OCI-LY7 (cell line): ENCODE measurements around the gene CCN6. TPM values are rescaled to one million over a fixed set of nuclear protein-coding genes. Genes with fewer than 3 reads are reported as not detected.

Experiments
- BruUV-seq: library from RNA; stranded (reverse); fragments of 400-500 nt; replicated peaks from 2 replicates; lab custom pipeline; 2021; lab: Mats Ljungman, UMichigan
- CTCF ChIA-PET: fragments of 300-600 bp; sonication (Branson Sonifier 250); formaldehyde crosslinking; loops from one replicate; lab custom pipeline; 2022; ENCODE audit warnings: antibody characterized with exemption; ENCODE audit not compliant: unreplicated experiment; lab: Charles Lee
- POLR2A ChIA-PET: fragments of 300-600 bp; sonication (Branson Sonifier 250); formaldehyde crosslinking; loops from one replicate; lab custom pipeline; 2022; ENCODE audit warnings: antibody characterized with exemption; lab: Charles Lee
- DNase-seq: peaks from one replicate; pipeline ENCODE4 v3.0.0-alpha.2; 2015; ENCODE audit warnings: low spot score
- H2AFZ ChIP-seq: fragments of 200-600 bp; sonication (generic), shearing (Covaris generic); 2 replicates; pipeline ENCODE4 v1.6.1; 2014; ENCODE audit warnings: mild to moderate bottlenecking, antibody characterized with exemption, low read length, moderate library complexity
- H3K27ac ChIP-seq: fragments of 200-600 bp; sonication (generic); 2 replicates; pipeline ENCODE4 v1.5.1; 2014; ENCODE audit warnings: mixed run types, low read depth, mild to moderate bottlenecking, moderate library complexity, low read length, inconsistent platforms; ENCODE audit not compliant: poor library complexity, severe bottlenecking
- H3K36me3 ChIP-seq: fragments of 200-600 bp; sonication (generic); 2 replicates; pipeline ENCODE4 v1.6.1; 2014; ENCODE audit warnings: mild to moderate bottlenecking, antibody characterized with exemption, low read length, moderate library complexity, mixed read lengths; ENCODE audit not compliant: insufficient read depth
- H3K4me1 ChIP-seq: fragments of 200-600 bp; sonication (generic); 2 replicates; pipeline ENCODE4 v1.5.1; 2014; ENCODE audit warnings: mild to moderate bottlenecking, low read length; ENCODE audit not compliant: insufficient read depth, poor library complexity, severe bottlenecking
- H3K4me2 ChIP-seq: fragments of 200-600 bp; sonication (generic); 2 replicates; pipeline ENCODE4 v1.6.1; 2014; ENCODE audit warnings: mild to moderate bottlenecking, low read length
- H3K4me3 ChIP-seq: fragments of 200-600 bp; sonication (generic); 2 replicates; pipeline ENCODE4 v1.5.1; 2014; ENCODE audit warnings: mild to moderate bottlenecking, low read depth, low read length; ENCODE audit not compliant: poor library complexity, severe bottlenecking
- H3K79me2 ChIP-seq: fragments of 200-600 bp; sonication (generic); 2 replicates; pipeline ENCODE4 v1.6.1; 2016; ENCODE audit warnings: low read depth, mild to moderate bottlenecking, low read length, moderate library complexity, mixed read lengths; ENCODE audit not compliant: insufficient read depth
- H3K9me2 ChIP-seq: fragments of 200-600 bp; sonication (generic); 2 replicates; pipeline ENCODE4 v1.6.1; 2016; ENCODE audit warnings: mild to moderate bottlenecking, low read length, mixed read lengths; ENCODE audit not compliant: insufficient read depth
- H3K9me3 ChIP-seq: fragments of 200-600 bp; sonication (generic); 2 replicates; pipeline ENCODE4 v1.6.1; 2014; ENCODE audit warnings: mild to moderate bottlenecking, mixed run types, low read length, mixed read lengths
- H4K20me1 ChIP-seq: fragments of 200-600 bp; sonication (generic); 2 replicates; pipeline ENCODE4 v1.6.1; 2014; ENCODE audit warnings: mild to moderate bottlenecking, antibody characterized with exemption, low read length, moderate library complexity, mixed read lengths; ENCODE audit not compliant: insufficient read depth
- CTCF ChIP-seq: fragments of 200-600 bp; sonication (generic); conservative IDR thresholded peaks from 2 replicates; pipeline ENCODE4 v1.5.1; 2014; ENCODE audit warnings: mild to moderate bottlenecking, antibody characterized with exemption, low read length, moderate library complexity, mixed read lengths
- EZH2phosphoT487 ChIP-seq: fragments of 200-600 bp; sonication (generic); IDR thresholded peaks from 2 replicates; pipeline ENCODE4 v1.6.1; 2018; ENCODE audit warnings: low read depth, borderline replicate concordance, mild to moderate bottlenecking, mixed run types, antibody characterized with exemption, low read length, moderate library complexity, mixed read lengths
- intact Hi-C: fragments of 100-400 bp; cut with micrococcal nuclease; formaldehyde crosslinking; loops from one replicate; pipeline ENCODE4 v1.10.0; 2022; ENCODE audit not compliant: unreplicated experiment
- total RNA-seq, 2 experiments: library from RNA; depleted of rRNA in 1 of 2; stranded (reverse); fragments of >200 nt in 1 of 2; shearing (Covaris generic) in 1 of 2; gene quantifications; 2 replicates each; pipeline ENCODE4 v1.2.3, GENCODE V29; 2014 to 2022

Gene CCN6
- total RNA-seq, 2 experiments from 2014 or later, result not detected

DNA sequence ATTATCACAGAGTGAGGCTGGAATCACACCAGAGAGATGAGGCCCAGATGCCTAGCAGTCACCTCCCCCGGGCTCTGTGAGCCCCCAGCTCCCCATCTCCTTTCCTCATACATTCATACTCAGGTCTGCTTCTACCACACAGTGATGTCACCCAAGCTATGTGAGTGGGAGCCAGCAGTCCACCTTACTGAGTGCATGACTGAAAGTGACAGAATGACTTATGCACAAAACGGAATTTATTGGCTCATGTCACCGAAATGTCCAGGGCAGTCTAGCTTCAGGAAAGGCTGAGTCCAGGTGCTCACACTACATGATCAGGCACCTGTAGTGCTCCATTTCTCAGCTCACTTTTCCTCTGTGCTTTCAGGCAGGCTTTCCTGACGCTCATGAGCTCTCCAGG lies 36.7 kb upstream of the CCN6 start:
- H3K79me2 ChIP-seq, result no peaks in the 10 kb centered on the region
- DNase-seq, result no peak
- no TSS peak for BruUV-seq
- no peak overlapping the region for H3K27ac ChIP-seq
- no peak overlapping the region for H3K4me3 ChIP-seq
- H2AFZ ChIP-seq, result no peak overlapping the region
- H3K9me2 ChIP-seq, result no peaks in the 10 kb centered on the region
- TF ChIP-seq CTCF, result no peak
- TF ChIP-seq EZH2phosphoT487, result no peak
- no peak overlapping the region for H3K4me2 ChIP-seq
- no peaks in the 10 kb centered on the region for H3K36me3 ChIP-seq
- no peaks in the 10 kb centered on the region for H3K9me3 ChIP-seq
- POLR2A ChIA-PET, result interaction anchor here (0.5 to 1.0 kb wide), 5 partner anchors 8 to 1649 kb away, joined by 3 to 4 read pairs (median 3); no protein-coding TSS in a partner anchor
- intact Hi-C loops, result no loop called here
- H4K20me1 ChIP-seq, result no peaks in the 10 kb centered on the region
- no peaks in the 10 kb centered on the region for H3K4me1 ChIP-seq
- CTCF ChIA-PET, result no interaction called here

GRCh38 chr6:112017760-112018537 lies 36.0 kb upstream of the CCN6 start:
- Histone ChIP-seq H3K4me2 (no peak overlapping the region), H3K4me3 (no peak overlapping the region), H3K9me3 (no peaks in the 10 kb centered on the region), H3K9me2 (no peaks in the 10 kb centered on the region), H3K4me1 (no peaks in the 10 kb centered on the region), H3K27ac (no peak overlapping the region), H4K20me1 (no peaks in the 10 kb centered on the region), H3K36me3 (no peaks in the 10 kb centered on the region), H3K79me2 (no peaks in the 10 kb centered on the region), H2AFZ (no peak overlapping the region)
- TF ChIP-seq EZH2phosphoT487 (no peak), CTCF (no peak)
- ChIA-PET POLR2A (interaction anchor here (1.0 to 1.7 kb wide), 4 partner anchors 9 to 18 kb away, joined by 3 to 6 read pairs (median 3); no protein-coding TSS in a partner anchor), CTCF (no interaction called here)
- intact Hi-C loops, result no loop called here
- BruUV-seq, result no TSS peak
- no peak for DNase-seq
